ENCODE measurements around the gene GIGYF2. TPM values are rescaled to one million over a fixed set of nuclear protein-coding genes. Genes with fewer than 3 reads are reported as not detected.

The GIGYF2 gene
- total RNA-seq, 1 experiment from 2014 or later, result 49.8 TPM

GRCh38 chr2:232879618-232880494 lies 182.7 kb downstream of the GIGYF2 start:
- in situ Hi-C loops (cut with HindIII; ENCODE audit: low pct_unique_long_range_greater_than_20kb, low sequenced_read_pairs), result no loop called here
- DNase-seq (ENCODE audit: low read depth, low spot score), result no peak

- DNase-seq (ENCODE audit: low read depth, low spot score), result no peak
- in situ Hi-C loops (cut with HindIII; ENCODE audit: low pct_unique_long_range_greater_than_20kb, low sequenced_read_pairs), result no loop called here
Observed at GRCh38 chr2:232880764-232881351, 183.7 kb downstream of the GIGYF2 start.

- in situ Hi-C loops (cut with HindIII; ENCODE audit: low pct_unique_long_range_greater_than_20kb, low sequenced_read_pairs), result no loop called here
- DNase-seq (ENCODE audit: low read depth, low spot score), result no peak
Observed at GRCh38 chr2:232882085-232882484, 185.0 kb downstream of the GIGYF2 start.

GRCh38 chr2:232882505-232883115 lies 185.5 kb downstream of the GIGYF2 start:
- DNase-seq (ENCODE audit: low read depth, low spot score), result no peak
- in situ Hi-C loops (cut with HindIII; ENCODE audit: low pct_unique_long_range_greater_than_20kb, low sequenced_read_pairs), result no loop called here

DNA sequence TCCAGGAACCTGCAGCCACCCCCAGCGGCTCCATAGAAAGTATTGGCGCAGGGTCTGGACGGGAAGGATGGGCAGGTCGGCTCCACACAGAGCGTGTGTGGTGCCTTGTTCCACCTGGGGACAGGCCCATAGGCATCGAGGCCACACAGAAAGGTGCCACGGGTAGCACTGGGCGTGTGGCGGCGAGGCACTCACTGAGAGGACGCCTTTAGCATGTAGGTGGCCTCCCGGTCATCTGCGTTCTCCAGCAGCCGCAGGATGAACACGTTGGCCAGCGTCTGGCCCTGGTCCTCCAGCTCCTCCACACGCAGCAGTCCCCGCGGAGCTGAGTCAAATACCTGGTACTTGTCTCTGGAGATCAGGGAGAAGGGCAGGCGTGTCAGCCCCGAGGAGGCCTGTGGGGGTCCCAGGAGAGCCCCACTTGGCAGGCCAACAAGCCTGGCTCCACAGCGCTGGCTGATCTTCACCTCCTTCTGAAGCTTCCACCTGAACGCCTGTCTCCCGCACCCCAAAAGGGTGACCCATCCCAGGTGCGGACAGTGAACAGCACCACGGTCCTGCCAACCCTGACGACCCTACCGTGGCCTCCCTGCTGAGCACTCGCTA lies 186.1 kb downstream of the GIGYF2 start:
- DNase-seq (ENCODE audit: low read depth, low spot score), result no peak
- in situ Hi-C loops (cut with HindIII; ENCODE audit: low pct_unique_long_range_greater_than_20kb, low sequenced_read_pairs), result no loop called here

DNA sequence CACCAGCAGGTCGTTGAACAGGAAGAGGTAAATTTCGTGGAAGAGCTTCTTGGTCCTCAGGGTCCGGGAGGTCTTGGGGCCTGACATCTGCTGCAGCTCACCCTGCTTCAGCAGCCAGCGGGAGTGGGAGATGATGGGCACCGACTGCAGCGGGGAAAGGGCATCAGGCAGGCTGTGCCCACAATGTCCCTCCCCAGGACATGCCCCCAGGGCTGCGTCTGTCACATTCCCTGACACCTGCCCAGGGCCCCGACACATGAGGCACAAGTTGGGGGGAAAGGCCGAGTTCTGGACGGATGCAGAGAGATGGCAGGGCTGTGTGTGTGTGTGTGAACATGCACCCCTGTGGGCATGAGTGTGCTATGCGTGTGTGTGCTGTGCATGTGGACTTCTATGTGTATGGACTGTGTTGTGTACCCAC lies 186.9 kb downstream of the GIGYF2 start:
- no peak for DNase-seq (ENCODE audit: low read depth, low spot score)
- in situ Hi-C loops (cut with HindIII; ENCODE audit: low pct_unique_long_range_greater_than_20kb, low sequenced_read_pairs), result no loop called here

DNA sequence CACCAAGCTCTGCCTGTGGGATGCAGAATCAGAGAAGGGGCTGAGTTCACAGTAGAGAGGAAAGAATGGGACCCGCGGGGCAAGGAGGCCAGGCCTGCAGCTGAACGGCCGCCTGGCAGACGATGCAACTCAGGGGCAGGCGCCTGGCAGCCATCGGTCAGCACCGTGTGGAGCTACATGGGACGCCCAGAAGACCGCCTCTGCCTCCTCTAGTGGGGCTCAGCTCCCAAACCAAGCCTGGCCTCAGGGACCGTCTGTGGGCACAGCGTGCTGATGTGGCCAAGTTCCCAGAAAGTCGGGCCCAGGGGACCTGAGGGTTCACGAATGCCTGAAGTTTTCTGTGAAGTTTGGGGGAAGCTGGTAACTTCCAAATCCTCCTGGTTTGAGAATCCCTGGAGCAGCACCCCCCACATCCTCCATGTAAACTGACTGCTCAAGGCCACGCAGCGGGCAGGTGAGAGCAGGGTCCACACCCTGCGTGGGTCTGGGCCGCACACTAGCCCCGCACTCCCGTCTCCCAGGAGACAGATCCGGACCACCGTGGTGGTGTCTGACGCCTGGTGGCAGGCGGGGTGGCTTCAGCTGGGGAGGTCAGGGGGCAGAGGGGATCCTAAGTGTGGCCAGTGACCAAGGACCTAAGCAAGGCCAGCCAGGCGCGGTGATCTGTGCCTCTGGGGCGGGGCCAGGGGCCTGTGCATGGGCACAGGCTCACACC lies 187.6 kb downstream of the GIGYF2 start:
- DNase-seq (ENCODE audit: low read depth, low spot score), result no peak
- in situ Hi-C loops (cut with HindIII; ENCODE audit: low pct_unique_long_range_greater_than_20kb, low sequenced_read_pairs), result no loop called here

DNA sequence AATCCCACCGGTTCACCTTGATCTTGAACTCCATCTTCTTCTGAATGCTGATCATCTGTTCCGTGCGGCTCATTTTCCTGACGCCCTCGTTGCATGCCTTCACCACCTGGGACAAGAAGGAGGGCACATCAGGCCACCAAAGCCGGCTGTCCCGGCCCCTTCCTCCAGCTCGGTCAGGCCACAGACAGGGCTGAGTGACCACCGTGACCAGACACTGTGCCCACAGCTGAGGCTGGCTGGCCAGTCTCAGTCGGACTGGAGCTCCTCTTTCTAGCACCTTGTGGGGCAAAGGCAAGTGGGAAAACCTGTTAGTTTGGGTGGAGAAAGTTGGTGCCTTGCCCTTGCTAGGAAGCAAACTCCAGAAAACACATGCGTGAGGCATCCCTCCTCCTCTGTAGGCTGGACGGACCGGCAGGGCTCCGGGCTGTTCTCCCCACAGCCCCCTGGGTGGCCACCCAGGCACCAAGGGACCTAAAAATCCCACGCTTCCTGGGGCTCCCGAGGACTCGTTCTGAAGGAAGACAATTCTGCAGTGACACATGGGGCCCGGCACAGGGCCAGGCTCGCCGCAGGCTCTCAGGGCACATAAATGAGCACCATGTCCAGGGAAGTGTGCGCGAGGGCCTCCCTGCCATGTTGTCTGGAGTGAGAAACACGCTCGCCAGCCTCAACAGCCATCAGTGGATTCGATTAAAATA lies 188.3 kb downstream of the GIGYF2 start:
- in situ Hi-C loops (cut with HindIII; ENCODE audit: low pct_unique_long_range_greater_than_20kb, low sequenced_read_pairs), result no loop called here
- no peak for DNase-seq (ENCODE audit: low read depth, low spot score)

GRCh38 chr2:232886176-232886575 lies 189.0 kb downstream of the GIGYF2 start:
- DNase-seq (ENCODE audit: low read depth, low spot score), result no peak

DNA sequence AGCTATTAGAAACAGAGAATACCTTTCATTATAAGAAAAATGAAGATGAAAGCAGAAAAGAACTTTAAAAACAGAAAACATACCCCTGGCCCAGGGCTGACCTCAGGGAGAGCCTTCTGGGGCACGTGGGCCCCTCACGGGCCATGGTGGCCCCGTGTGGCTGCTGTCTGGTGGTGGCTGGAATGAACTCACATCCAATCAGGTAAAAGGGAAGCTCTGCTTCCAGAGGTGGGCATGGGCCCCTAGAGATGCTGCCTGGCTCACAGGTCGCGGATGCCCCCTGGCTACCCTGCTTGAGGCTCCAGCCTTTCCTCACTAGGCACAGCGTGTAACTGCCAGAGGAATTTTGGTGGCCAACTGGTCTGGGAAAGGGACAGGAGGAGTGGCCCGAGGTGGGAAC lies 189.5 kb downstream of the GIGYF2 start:
- DNase-seq (ENCODE audit: low read depth, low spot score), result no peak
- in situ Hi-C loops (cut with HindIII; ENCODE audit: low pct_unique_long_range_greater_than_20kb, low sequenced_read_pairs), result no loop called here

More at GRCh38 chr2:232886176-232886575, 189.0 kb downstream of the GIGYF2 start:
- in situ Hi-C loops (cut with HindIII; ENCODE audit: low pct_unique_long_range_greater_than_20kb, low sequenced_read_pairs), result no loop called here

- DNase-seq (ENCODE audit: low read depth, low spot score), result peak; percentile 45
- in situ Hi-C loops (cut with HindIII; ENCODE audit: low pct_unique_long_range_greater_than_20kb, low sequenced_read_pairs), result no loop called here
Observed at GRCh38 chr2:232887171-232887850, 190.2 kb downstream of the GIGYF2 start.

GRCh38 chr2:232888099-232888836 lies 191.1 kb downstream of the GIGYF2 start:
- in situ Hi-C loops (cut with HindIII; ENCODE audit: low pct_unique_long_range_greater_than_20kb, low sequenced_read_pairs), result no loop called here
- no peak for DNase-seq (ENCODE audit: low read depth, low spot score)

- DNase-seq (ENCODE audit: low read depth, low spot score), result no peak
- in situ Hi-C loops (cut with HindIII; ENCODE audit: low pct_unique_long_range_greater_than_20kb, low sequenced_read_pairs), result no loop called here
Observed at GRCh38 chr2:232888839-232889529, 191.9 kb downstream of the GIGYF2 start.

- in situ Hi-C loops (cut with HindIII; ENCODE audit: low pct_unique_long_range_greater_than_20kb, low sequenced_read_pairs), result no loop called here
- DNase-seq (ENCODE audit: low read depth, low spot score), result no peak
Observed at GRCh38 chr2:232889876-232890401, 192.8 kb downstream of the GIGYF2 start.

- no peak for DNase-seq (ENCODE audit: low read depth, low spot score)
- in situ Hi-C loops (cut with HindIII; ENCODE audit: low pct_unique_long_range_greater_than_20kb, low sequenced_read_pairs), result no loop called here
Observed at GRCh38 chr2:232890536-232890895, 193.4 kb downstream of the GIGYF2 start.
